ENCODE data around the gene SLC1A3.

GRCh38 chr5:36569491-36569890 lies 36.9 kb upstream of the SLC1A3 start:
- TF ChIP-seq ZNF274 (IDR thresholded peaks at IDR 0.05; ENCODE audit: low read depth, low read length) (no peak), YY1 (IDR thresholded peaks at IDR 0.05; ENCODE audit: insufficient read depth, insufficient read length) (no peak), SUZ12 (IDR thresholded peaks at IDR 0.05; ENCODE audit: extremely low read depth, insufficient read depth, insufficient read length) (no peak)
